HepG2 (cell line): ENCODE results near the gene IFT52. TPM values are rescaled to one million over a fixed set of nuclear protein-coding genes. Genes with fewer than 3 reads are reported as not detected.

Experiments used
- ATF7-NPFF ChIP-seq: sonication (generic); formaldehyde crosslinking; IDR thresholded peaks from 2 replicates; pipeline ENCODE4 v1.8.1; 2023; ENCODE audit warnings: mild to moderate bottlenecking, low read depth, missing genetic modification reagents, moderate library complexity
- FIP1L1 ChIP-seq: fragments of 200-400 bp; formaldehyde crosslinking; IDR thresholded peaks from 2 replicates; pipeline ENCODE4 v1.6.1; 2018; ENCODE audit warnings: low read depth, mild to moderate bottlenecking, low read length, moderate library complexity, borderline replicate concordance; ENCODE audit not compliant: insufficient read depth
- HNRNPK ChIP-seq: fragments of 200-400 bp; formaldehyde crosslinking; IDR thresholded peaks from 2 replicates; pipeline ENCODE4 v1.6.1; 2018; ENCODE audit warnings: low read length, low read depth, moderate library complexity, mild to moderate bottlenecking; ENCODE audit not compliant: poor library complexity, severe bottlenecking
- MED13 ChIP-seq: sonication (generic); formaldehyde crosslinking; IDR thresholded peaks from 2 replicates; pipeline ENCODE4 v1.5.0; 2020; ENCODE audit warnings: missing genetic modification reagents
- PAWR ChIP-seq: sonication (generic); formaldehyde crosslinking; IDR thresholded peaks from 2 replicates; pipeline ENCODE4 v1.4.0; 2020; ENCODE audit warnings: missing genetic modification reagents, mild to moderate bottlenecking, borderline replicate concordance
- PHF20 ChIP-seq: sonication (generic); formaldehyde crosslinking; IDR thresholded peaks from 2 replicates; pipeline ENCODE4 v1.5.0; 2020; ENCODE audit warnings: mild to moderate bottlenecking, missing genetic modification reagents
- TAF1 ChIP-seq: sonication (generic); formaldehyde crosslinking; IDR thresholded peaks from 2 replicates; pipeline ENCODE4 v1.4.0; 2020; ENCODE audit warnings: missing genetic modification reagents
- TMF1 ChIP-seq: sonication (generic); formaldehyde crosslinking; IDR thresholded peaks from 2 replicates; pipeline ENCODE4 v1.8.1; 2022; ENCODE audit warnings: low read depth, missing genetic modification reagents
- YEATS4 ChIP-seq: sonication (generic); formaldehyde crosslinking; IDR thresholded peaks from 2 replicates; pipeline ENCODE4 v1.4.0; 2020; ENCODE audit warnings: missing genetic modification reagents, borderline replicate concordance
- ZNF773 ChIP-seq: sonication (generic); formaldehyde crosslinking; IDR thresholded peaks from 2 replicates; pipeline ENCODE4 v1.4.0; 2020; ENCODE audit warnings: missing genetic modification reagents, borderline replicate concordance
- polyA plus RNA-seq, 8 experiments: library from polyadenylated mRNA; depleted of rRNA in 3 of 8; stranded (reverse) in 7 of 8; unstranded in 1 of 8; fragments of >200 nt; fragmentation: Illumina TruSeq in 4 of 8; extraction: Trizol in 4 of 8; gene quantifications; 2 replicates each; pipeline versions ENCODE4 v1.2.1 to v1.2.3, GENCODE V29; 2011 to 2016; ENCODE audit warnings: low read depth in 4 of 8, missing spikeins in 1 of 8, mixed read lengths in 1 of 8; ENCODE audit not compliant: insufficient read depth in 1 of 8
- total RNA-seq, 5 experiments: library from RNA; depleted of rRNA; stranded (reverse); fragments of >200 nt; fragmentation: Illumina TruSeq; extraction: Trizol; gene quantifications; 2 replicates each; pipeline ENCODE4 v1.2.3, GENCODE V29; 2016; ENCODE audit warnings: low read depth in 1 of 5
- TF ChIP-seq, protein P1 (sequence below): sonication (generic); formaldehyde crosslinking; IDR thresholded peaks from 2 replicates; pipeline ENCODE4 v1.4.0; 2020; ENCODE audit warnings: missing genetic modification reagents, borderline replicate concordance
- TF ChIP-seq, protein P2 (sequence below): sonication (generic); formaldehyde crosslinking; IDR thresholded peaks from 2 replicates; pipeline ENCODE4 v1.8.1; 2023; ENCODE audit warnings: mild to moderate bottlenecking, moderate library complexity, missing genetic modification reagents

Gene IFT52
- total and polyA plus RNA-seq, 2 of the 13 experiments (the other 11 are each of a cell fraction or from before 2014, with no cell fraction given), result 48.0 to 64.0 TPM

DNA sequence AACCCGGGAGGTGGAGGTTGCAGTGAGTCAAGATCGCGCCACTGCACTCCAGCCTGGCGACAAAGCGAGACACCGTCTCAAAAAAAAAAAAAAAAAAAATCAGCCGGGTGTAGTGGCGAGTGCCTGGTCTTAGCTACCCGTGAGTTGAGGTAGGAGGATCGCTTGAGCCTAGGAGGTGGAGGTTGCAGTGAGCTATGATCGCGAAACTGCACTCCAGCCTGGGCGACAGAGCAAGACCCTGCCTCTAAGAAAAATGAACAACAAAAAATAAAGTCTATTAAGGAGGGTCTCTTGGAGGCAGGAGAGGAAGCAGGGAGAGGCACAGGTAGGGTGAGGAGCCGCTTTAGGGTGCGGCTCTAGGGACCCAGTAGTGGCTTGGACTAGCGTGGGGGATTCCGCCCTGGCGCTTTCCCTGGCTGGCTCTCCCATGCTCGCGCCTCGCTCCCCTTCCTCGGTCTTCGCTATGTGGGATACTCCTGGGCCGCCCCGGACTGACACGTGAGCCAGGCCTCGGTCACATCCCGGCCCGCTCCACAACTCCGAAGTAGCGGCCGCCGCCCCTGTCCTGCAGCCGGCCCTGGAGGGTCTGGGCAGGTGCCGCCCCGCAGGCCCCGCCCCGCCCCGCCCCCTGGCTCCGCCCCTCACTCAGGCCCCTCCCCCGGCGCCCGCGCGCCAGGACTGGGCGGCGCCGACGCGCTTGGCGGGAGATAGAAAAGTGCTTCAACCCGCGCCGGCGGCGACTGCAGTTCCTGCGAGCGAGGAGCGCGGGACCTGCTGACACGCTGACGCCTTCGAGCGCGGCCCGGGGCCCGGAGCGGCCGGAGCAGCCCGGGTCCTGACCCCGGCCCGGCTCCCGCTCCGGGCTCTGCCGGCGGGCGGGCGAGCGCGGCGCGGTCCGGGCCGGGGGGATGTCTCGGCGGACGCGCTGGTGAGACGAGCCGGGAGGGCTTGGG, 75.9 kb downstream of the IFT52 start, which contains the start of gene MYBL2 (continued):
- TF ChIP-seq, protein P1, sequence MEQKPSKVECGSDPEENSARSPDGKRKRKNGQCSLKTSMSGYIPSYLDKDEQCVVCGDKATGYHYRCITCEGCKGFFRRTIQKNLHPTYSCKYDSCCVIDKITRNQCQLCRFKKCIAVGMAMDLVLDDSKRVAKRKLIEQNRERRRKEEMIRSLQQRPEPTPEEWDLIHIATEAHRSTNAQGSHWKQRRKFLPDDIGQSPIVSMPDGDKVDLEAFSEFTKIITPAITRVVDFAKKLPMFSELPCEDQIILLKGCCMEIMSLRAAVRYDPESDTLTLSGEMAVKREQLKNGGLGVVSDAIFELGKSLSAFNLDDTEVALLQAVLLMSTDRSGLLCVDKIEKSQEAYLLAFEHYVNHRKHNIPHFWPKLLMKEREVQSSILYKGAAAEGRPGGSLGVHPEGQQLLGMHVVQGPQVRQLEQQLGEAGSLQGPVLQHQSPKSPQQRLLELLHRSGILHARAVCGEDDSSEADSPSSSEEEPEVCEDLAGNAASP (CRISPR knock-in tag), result 0 out of 2 replicates have a peak, but pooled peaks have one; percentile 18
- TF ChIP-seq FIP1L1 (no peak), PHF20 (peak; percentile 46), TAF1 (CRISPR knock-in tag) (peak; percentile 61), ZNF773 (CRISPR knock-in tag) (0 out of 2 replicates have a peak, but pooled peaks have one; percentile 34), TMF1 (CRISPR knock-in tag) (peak; percentile 86), HNRNPK (peak; percentile 77), PAWR (CRISPR knock-in tag) (no peak), MED13 (CRISPR knock-in tag) (peak; percentile 66; the same call in 1 of the 2 replicates), YEATS4 (CRISPR knock-in tag) (0 out of 2 replicates have a peak, but pooled peaks have one; percentile 40), ATF7-NPFF (CRISPR knock-in tag) (peak; percentile 97)
- TF ChIP-seq, protein P2, sequence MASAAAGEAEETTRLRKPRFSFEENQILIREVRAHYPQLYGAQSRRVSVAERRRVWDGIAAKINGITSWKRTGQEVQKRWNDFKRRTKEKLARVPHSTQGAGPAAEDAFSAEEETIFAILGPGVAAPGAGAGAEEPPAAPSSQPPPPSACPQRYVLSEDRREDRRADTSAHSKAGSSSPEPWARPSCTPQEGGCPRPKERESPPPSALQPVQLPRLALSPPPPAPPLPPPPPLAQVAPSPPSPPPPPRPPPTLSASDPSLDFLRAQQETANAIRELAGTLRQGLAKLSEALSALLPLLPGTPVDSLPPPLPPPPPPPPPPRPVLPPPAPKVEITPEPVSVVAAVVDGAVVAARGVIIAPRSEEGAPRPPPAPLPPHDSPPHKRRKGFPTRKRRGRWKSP (CRISPR knock-in tag), result peak; percentile 70; the same call in 1 of the 2 replicates
